K562 (cell line): ENCODE data around the gene HMGB2. TPM values are rescaled to one million over a fixed set of nuclear protein-coding genes. Genes with fewer than 3 reads are reported as not detected.

Experiments
- ATF1 ChIP-seq, 2 experiments: fragments of 450-650 bp in 1 of 2; IDR thresholded peaks; 2 replicates each; pipeline ENCODE4 v1.6.1; 2016; ENCODE audit warnings: missing compliant biosample characterization in 1 of 2, missing genetic modification characterization in 1 of 2
- ILF3 ChIP-seq: fragments of 450-650 bp; IDR thresholded peaks from 2 replicates; pipeline ENCODE4 v1.6.1; 2018; ENCODE audit warnings: antibody characterized with exemption, mild to moderate bottlenecking, moderate library complexity, borderline replicate concordance
- KAT8 ChIP-seq: fragments of 450-650 bp; IDR thresholded peaks from 2 replicates; pipeline ENCODE4 v1.6.1; 2016; ENCODE audit warnings: low read depth, mild to moderate bottlenecking
- NR2C2 ChIP-seq, 2 experiments: fragments of 200-800 bp in 1 of 2; sonication (Bioruptor generic) in 1 of 2; sonication (generic) in 1 of 2; formaldehyde crosslinking in 1 of 2; IDR thresholded peaks; 2 replicates each; pipeline versions ENCODE4 v1.6.1 to v1.8.0; 2016 to 2022; ENCODE audit warnings: mild to moderate bottlenecking in 1 of 2, missing compliant biosample characterization in 1 of 2, missing genetic modification characterization in 1 of 2, missing genetic modification reagents in 1 of 2
- PCBP2 ChIP-seq: fragments of 200-400 bp; formaldehyde crosslinking; IDR thresholded peaks from 2 replicates; pipeline ENCODE4 v1.6.1; 2018; ENCODE audit warnings: low read length, low read depth, mild to moderate bottlenecking, moderate library complexity; ENCODE audit not compliant: poor library complexity, severe bottlenecking
- ZFPM2 ChIP-seq: fragments of 250-450 bp; sonication (Bioruptor Pico); IDR thresholded peaks from 2 replicates; pipeline ENCODE4 v1.5.1; 2022; ENCODE audit warnings: mild to moderate bottlenecking
- ZNF165 ChIP-seq: fragments of 250-450 bp; sonication (Bioruptor Pico); IDR thresholded peaks from 2 replicates; pipeline ENCODE4 v1.4.0; 2020; ENCODE audit warnings: borderline replicate concordance
- ZNF23 ChIP-seq: fragments of 250-450 bp; sonication (Bioruptor Pico); IDR thresholded peaks from 2 replicates; pipeline ENCODE4 v1.4.0; 2020; ENCODE audit warnings: mild to moderate bottlenecking
- ZNF239 ChIP-seq: fragments of 250-450 bp; sonication (Bioruptor Pico); IDR thresholded peaks from 2 replicates; pipeline ENCODE4 v1.4.0; 2020; ENCODE audit warnings: mild to moderate bottlenecking
- ZNF507 ChIP-seq: conservative IDR thresholded peaks from 2 replicates; pipeline ENCODE4 v1.6.1; 2017; ENCODE audit warnings: missing genetic modification characterization, missing compliant biosample characterization
- ZNF79 ChIP-seq: fragments of 250-450 bp; sonication (Bioruptor Pico); IDR thresholded peaks from 2 replicates; pipeline ENCODE4 v1.4.0; 2020; ENCODE audit warnings: low read depth, mild to moderate bottlenecking, moderate library complexity
- polyA plus RNA-seq, 8 experiments: library from polyadenylated mRNA; depleted of rRNA in 4 of 8; stranded (reverse) in 5 of 8; unstranded in 3 of 8; fragments of >200 nt; fragmentation: Nextera tagmentation in 2 of 8; fragmentation: Illumina TruSeq in 1 of 8; extraction: Ambion mirVana in 2 of 8; extraction: Trizol in 1 of 8; gene quantifications; 2 replicates each; pipeline versions ENCODE4 v1.2.1 to v1.2.3, GENCODE V29; 2011 to 2014; ENCODE audit warnings: inconsistent platforms in 1 of 8, missing spikeins in 1 of 8
- total RNA-seq, 7 experiments: library from RNA; depleted of rRNA in 6 of 7; stranded (reverse); fragments of >200 nt in 6 of 7; fragmentation: Illumina TruSeq in 2 of 7; extraction: Trizol in 2 of 7; gene quantifications; 2 replicates each; pipeline versions ENCODE4 v1.2.1 to v1.2.3, GENCODE V29; 2011 to 2021; ENCODE audit warnings: low replicate concordance in 1 of 7
- TF ChIP-seq, protein P1 (sequence below): fragments of 250-450 bp; sonication (Bioruptor Pico); IDR thresholded peaks from 2 replicates; pipeline ENCODE4 v1.8.0; 2022; ENCODE audit warnings: inconsistent platforms, mild to moderate bottlenecking, moderate library complexity, borderline replicate concordance
- TF ChIP-seq, protein P2 (sequence below): fragments of 200-800 bp; sonication (Bioruptor generic); IDR thresholded peaks from 2 replicates; pipeline ENCODE4 v1.6.1; 2017; ENCODE audit warnings: missing genetic modification characterization, missing compliant biosample characterization
- TF ChIP-seq, protein P3 (sequence below): fragments of 450-650 bp; formaldehyde crosslinking; IDR thresholded peaks from 2 replicates; pipeline ENCODE4 v1.4.0; 2022; ENCODE audit warnings: mild to moderate bottlenecking, moderate library complexity
- TF ChIP-seq, protein P4 (sequence below): sonication (generic); formaldehyde crosslinking; IDR thresholded peaks from 2 replicates; pipeline ENCODE4 v1.8.0; 2022; ENCODE audit warnings: mild to moderate bottlenecking, missing genetic modification reagents

HMGB2 gene
- total and polyA plus RNA-seq, 9 of the 15 experiments (the other 6 are each of a cell fraction or from before 2014, with no cell fraction given), result 309 to 822 (median 626) TPM

DNA sequence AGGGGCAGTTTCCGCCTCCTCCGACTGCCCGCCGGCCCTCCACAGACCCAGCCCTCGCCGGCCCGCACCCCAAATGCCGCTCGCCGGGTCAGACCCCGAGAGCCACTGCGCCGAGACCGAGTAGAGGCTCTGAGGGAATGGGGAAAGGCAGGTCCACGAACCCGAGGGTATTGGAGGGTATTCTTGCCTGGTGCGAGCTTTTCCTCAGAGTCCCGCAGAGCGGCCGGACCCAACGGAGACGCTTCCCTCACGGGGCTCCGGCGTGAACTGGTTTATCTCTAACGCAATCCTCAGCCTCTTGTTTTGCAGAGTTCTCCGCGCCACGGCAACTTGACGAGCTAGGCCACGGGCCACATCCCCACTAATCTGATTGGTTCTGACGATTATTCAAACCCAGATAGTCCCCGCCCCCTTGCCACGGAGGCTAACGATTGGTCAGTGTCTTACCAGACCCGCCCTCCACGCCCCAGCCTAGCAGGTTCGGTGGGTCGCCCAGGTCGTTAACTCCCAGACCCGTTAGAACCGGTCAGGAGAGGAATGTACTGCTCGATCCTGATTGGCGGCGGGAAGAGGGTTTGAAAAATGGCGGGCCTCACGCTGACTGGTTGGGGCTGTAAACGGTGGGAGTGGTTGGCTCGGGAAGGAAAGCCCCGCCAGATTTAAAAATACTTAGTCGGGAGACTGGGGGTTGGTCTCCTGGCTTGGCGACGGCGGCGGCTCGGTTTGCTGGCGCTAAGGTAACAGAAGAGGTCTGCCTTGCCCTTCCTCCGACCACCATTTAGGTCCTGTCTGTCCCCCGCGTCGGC, at the start of gene HMGB2 (continued):
- TF ChIP-seq, protein P1, sequence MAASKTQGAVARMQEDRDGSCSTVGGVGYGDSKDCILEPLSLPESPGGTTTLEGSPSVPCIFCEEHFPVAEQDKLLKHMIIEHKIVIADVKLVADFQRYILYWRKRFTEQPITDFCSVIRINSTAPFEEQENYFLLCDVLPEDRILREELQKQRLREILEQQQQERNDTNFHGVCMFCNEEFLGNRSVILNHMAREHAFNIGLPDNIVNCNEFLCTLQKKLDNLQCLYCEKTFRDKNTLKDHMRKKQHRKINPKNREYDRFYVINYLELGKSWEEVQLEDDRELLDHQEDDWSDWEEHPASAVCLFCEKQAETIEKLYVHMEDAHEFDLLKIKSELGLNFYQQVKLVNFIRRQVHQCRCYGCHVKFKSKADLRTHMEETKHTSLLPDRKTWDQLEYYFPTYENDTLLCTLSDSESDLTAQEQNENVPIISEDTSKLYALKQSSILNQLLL (CRISPR knock-in tag), result no peak
- TF ChIP-seq ZNF79 (CRISPR knock-in tag) (no peak), NR2C2 (CRISPR knock-in tag; IDR thresholded peaks at IDR 0.05) (peak; percentile 53; the same call in 1 of the 2 replicates), NR2C2 (tag; IDR thresholded peaks at IDR 0.05) (peak; percentile 65), ZFPM2 (0 out of 2 replicates have a peak, but pooled peaks have one; percentile 25), ZNF23 (CRISPR knock-in tag) (no peak), ILF3 (no peak), PCBP2 (no peak), ATF1 (CRISPR knock-in tag; IDR thresholded peaks at IDR 0.05) (no peak; the same call in 1 of the 2 replicates), ATF1 (tag; IDR thresholded peaks at IDR 0.05) (peak; percentile 94), KAT8 (no peak), ZNF239 (CRISPR knock-in tag) (no peak), ZNF165 (CRISPR knock-in tag) (0 out of 2 replicates have a peak, but pooled peaks have one; percentile 58), ZNF507 (tag) (no peak)
- TF ChIP-seq, protein P2, sequence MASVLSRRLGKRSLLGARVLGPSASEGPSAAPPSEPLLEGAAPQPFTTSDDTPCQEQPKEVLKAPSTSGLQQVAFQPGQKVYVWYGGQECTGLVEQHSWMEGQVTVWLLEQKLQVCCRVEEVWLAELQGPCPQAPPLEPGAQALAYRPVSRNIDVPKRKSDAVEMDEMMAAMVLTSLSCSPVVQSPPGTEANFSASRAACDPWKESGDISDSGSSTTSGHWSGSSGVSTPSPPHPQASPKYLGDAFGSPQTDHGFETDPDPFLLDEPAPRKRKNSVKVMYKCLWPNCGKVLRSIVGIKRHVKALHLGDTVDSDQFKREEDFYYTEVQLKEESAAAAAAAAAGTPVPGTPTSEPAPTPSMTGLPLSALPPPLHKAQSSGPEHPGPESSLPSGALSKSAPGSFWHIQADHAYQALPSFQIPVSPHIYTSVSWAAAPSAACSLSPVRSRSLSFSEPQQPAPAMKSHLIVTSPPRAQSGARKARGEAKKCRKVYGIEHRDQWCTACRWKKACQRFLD (CRISPR knock-in tag), result peak; percentile 33; the same call in 1 of the 2 replicates
- TF ChIP-seq, protein P3, sequence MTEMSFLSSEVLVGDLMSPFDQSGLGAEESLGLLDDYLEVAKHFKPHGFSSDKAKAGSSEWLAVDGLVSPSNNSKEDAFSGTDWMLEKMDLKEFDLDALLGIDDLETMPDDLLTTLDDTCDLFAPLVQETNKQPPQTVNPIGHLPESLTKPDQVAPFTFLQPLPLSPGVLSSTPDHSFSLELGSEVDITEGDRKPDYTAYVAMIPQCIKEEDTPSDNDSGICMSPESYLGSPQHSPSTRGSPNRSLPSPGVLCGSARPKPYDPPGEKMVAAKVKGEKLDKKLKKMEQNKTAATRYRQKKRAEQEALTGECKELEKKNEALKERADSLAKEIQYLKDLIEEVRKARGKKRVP (CRISPR knock-in tag), result peak; percentile 54; the same call in 1 of the 2 replicates
- TF ChIP-seq, protein P4, sequence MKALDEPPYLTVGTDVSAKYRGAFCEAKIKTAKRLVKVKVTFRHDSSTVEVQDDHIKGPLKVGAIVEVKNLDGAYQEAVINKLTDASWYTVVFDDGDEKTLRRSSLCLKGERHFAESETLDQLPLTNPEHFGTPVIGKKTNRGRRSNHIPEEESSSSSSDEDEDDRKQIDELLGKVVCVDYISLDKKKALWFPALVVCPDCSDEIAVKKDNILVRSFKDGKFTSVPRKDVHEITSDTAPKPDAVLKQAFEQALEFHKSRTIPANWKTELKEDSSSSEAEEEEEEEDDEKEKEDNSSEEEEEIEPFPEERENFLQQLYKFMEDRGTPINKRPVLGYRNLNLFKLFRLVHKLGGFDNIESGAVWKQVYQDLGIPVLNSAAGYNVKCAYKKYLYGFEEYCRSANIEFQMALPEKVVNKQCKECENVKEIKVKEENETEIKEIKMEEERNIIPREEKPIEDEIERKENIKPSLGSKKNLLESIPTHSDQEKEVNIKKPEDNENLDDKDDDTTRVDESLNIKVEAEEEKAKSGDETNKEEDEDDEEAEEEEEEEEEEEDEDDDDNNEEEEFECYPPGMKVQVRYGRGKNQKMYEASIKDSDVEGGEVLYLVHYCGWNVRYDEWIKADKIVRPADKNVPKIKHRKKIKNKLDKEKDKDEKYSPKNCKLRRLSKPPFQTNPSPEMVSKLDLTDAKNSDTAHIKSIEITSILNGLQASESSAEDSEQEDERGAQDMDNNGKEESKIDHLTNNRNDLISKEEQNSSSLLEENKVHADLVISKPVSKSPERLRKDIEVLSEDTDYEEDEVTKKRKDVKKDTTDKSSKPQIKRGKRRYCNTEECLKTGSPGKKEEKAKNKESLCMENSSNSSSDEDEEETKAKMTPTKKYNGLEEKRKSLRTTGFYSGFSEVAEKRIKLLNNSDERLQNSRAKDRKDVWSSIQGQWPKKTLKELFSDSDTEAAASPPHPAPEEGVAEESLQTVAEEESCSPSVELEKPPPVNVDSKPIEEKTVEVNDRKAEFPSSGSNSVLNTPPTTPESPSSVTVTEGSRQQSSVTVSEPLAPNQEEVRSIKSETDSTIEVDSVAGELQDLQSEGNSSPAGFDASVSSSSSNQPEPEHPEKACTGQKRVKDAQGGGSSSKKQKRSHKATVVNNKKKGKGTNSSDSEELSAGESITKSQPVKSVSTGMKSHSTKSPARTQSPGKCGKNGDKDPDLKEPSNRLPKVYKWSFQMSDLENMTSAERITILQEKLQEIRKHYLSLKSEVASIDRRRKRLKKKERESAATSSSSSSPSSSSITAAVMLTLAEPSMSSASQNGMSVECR (CRISPR knock-in tag), result no peak
